Measurements from ENCODE around the gene USP20.

- TF ChIP-seq CTCF (IDR thresholded peaks at IDR 0.05; ENCODE audit: insufficient read depth, low read length, poor library complexity, severe bottlenecking), result no peak
- no peak for TF ChIP-seq EZH2phosphoT487 (conservative IDR thresholded peaks at IDR 0.05; ENCODE audit: low read length)
These were observed 4.2 kb downstream of the USP20 start for GRCh38 chr9:129839324-129840023.

Data from SU-DHL-6 (cell line).